H9 (cell line): ENCODE measurements around the gene PLAC9. TPM values are rescaled to one million over a fixed set of nuclear protein-coding genes. Genes with fewer than 3 reads are reported as not detected.

Experiments used
- DNase-seq: peaks from one replicate; pipeline ENCODE4 v3.0.0-alpha.2; 2017
- H2AFZ ChIP-seq: one replicate; pipeline ENCODE4 v1.6.1; 2013; ENCODE audit warnings: mild to moderate bottlenecking, low read length, control low read depth, moderate library complexity
- H2AK5ac ChIP-seq: 2 replicates; pipeline ENCODE4 v1.6.1; 2013; ENCODE audit warnings: low read length, control low read depth, mixed read lengths; ENCODE audit not compliant: insufficient read length
- H2BK120ac ChIP-seq: one replicate; pipeline ENCODE4 v1.6.1; 2013; ENCODE audit warnings: low read depth, mild to moderate bottlenecking, low read length, control low read depth, inconsistent platforms; ENCODE audit not compliant: poor library complexity, severe bottlenecking
- H2BK12ac ChIP-seq: 2 replicates; pipeline ENCODE4 v1.6.1; 2013; ENCODE audit warnings: low read length, control low read depth, mixed read lengths, low read depth; ENCODE audit not compliant: insufficient read length
- H2BK15ac ChIP-seq: 2 replicates; pipeline ENCODE4 v1.6.1; 2013; ENCODE audit warnings: low read depth, low read length, control low read depth
- H2BK20ac ChIP-seq: one replicate; pipeline ENCODE4 v1.6.1; 2013; ENCODE audit warnings: low read depth, mild to moderate bottlenecking, low read length, control low read depth, inconsistent platforms; ENCODE audit not compliant: poor library complexity, severe bottlenecking
- H2BK5ac ChIP-seq: 2 replicates; pipeline ENCODE4 v1.6.1; 2013; ENCODE audit warnings: low read length, control low read depth, mixed read lengths; ENCODE audit not compliant: insufficient read length
- H3K14ac ChIP-seq: 2 replicates; pipeline ENCODE4 v1.6.1; 2013; ENCODE audit warnings: low read length, control low read depth; ENCODE audit not compliant: insufficient read depth
- H3K18ac ChIP-seq: 2 replicates; pipeline ENCODE4 v1.6.1; 2013; ENCODE audit warnings: low read depth, mild to moderate bottlenecking, mixed read lengths, low read length, control low read depth; ENCODE audit not compliant: insufficient read length
- H3K23ac ChIP-seq: 2 replicates; pipeline ENCODE4 v1.6.1; 2013; ENCODE audit warnings: low read length, control low read depth, mixed read lengths, low read depth; ENCODE audit not compliant: insufficient read length
- H3K23me2 ChIP-seq: 2 replicates; pipeline ENCODE4 v1.6.1; 2013; ENCODE audit warnings: low read depth, mild to moderate bottlenecking, mixed read lengths, low read length, control low read depth; ENCODE audit not compliant: insufficient read length, poor library complexity, severe bottlenecking
- H3K27ac ChIP-seq: 2 replicates; pipeline ENCODE4 v1.5.1; 2013; ENCODE audit warnings: low read length, control low read depth, mixed read lengths, low read depth; ENCODE audit not compliant: insufficient read length
- H3K27me3 ChIP-seq: 2 replicates; pipeline ENCODE4 v1.6.1; 2013; ENCODE audit warnings: low read length, control low read depth, inconsistent platforms; ENCODE audit not compliant: insufficient read depth
- H3K4ac ChIP-seq: 2 replicates; pipeline ENCODE4 v1.6.1; 2013; ENCODE audit warnings: low read depth, mild to moderate bottlenecking, control low read depth, inconsistent platforms, low read length, moderate library complexity
- H3K4me1 ChIP-seq: 2 replicates; pipeline ENCODE4 v1.6.1; 2013; ENCODE audit warnings: low read length, control low read depth, inconsistent platforms; ENCODE audit not compliant: insufficient read depth
- H3K4me2 ChIP-seq: 2 replicates; pipeline ENCODE4 v1.6.1; 2013; ENCODE audit warnings: low read length, control low read depth, mixed read lengths; ENCODE audit not compliant: insufficient read length, insufficient read depth
- H3K56ac ChIP-seq: 2 replicates; pipeline ENCODE4 v1.6.1; 2013; ENCODE audit warnings: low read depth, mild to moderate bottlenecking, mixed read lengths, low read length, control low read depth; ENCODE audit not compliant: insufficient read length
- H3K79me1 ChIP-seq: 2 replicates; pipeline ENCODE4 v1.6.1; 2013; ENCODE audit warnings: low read depth, mild to moderate bottlenecking, moderate library complexity, low read length, control low read depth, inconsistent platforms; ENCODE audit not compliant: insufficient read depth, poor library complexity, severe bottlenecking
- H3K79me2 ChIP-seq: 2 replicates; pipeline ENCODE4 v1.6.1; 2013; ENCODE audit warnings: low read length, control low read depth, inconsistent platforms; ENCODE audit not compliant: insufficient read depth
- H3K9ac ChIP-seq: 2 replicates; pipeline ENCODE4 v1.6.1; 2013; ENCODE audit warnings: low read length, control low read depth, mixed read lengths; ENCODE audit not compliant: insufficient read length; ENCODE audit errors: extremely low read depth
- H3K9me3 ChIP-seq: one replicate; pipeline ENCODE4 v1.6.1; 2013; ENCODE audit warnings: low read depth, low read length, inconsistent platforms; ENCODE audit not compliant: control insufficient read depth
- H3T11ph ChIP-seq: one replicate; pipeline ENCODE4 v1.6.1; 2013; ENCODE audit warnings: mild to moderate bottlenecking, low read length, control low read depth, inconsistent platforms
- H4K20me1 ChIP-seq: one replicate; pipeline ENCODE4 v1.6.1; 2013; ENCODE audit not compliant: control insufficient read depth, insufficient read length, insufficient read depth
- H4K5ac ChIP-seq: 2 replicates; pipeline ENCODE4 v1.6.1; 2013; ENCODE audit warnings: low read depth, mild to moderate bottlenecking, mixed read lengths, low read length, control low read depth; ENCODE audit not compliant: insufficient read length
- H4K8ac ChIP-seq: replicated peaks from 2 replicates; pipeline ENCODE4 v1.6.1; 2013; ENCODE audit warnings: low read length, control low read depth, mixed read lengths, low read depth; ENCODE audit not compliant: insufficient read length
- H4K91ac ChIP-seq: 2 replicates; pipeline ENCODE4 v1.6.1; 2013; ENCODE audit warnings: low read depth, mild to moderate bottlenecking, moderate library complexity, mixed read lengths, low read length, control low read depth; ENCODE audit not compliant: insufficient read length
- H3K27ac Mint-ChIP-seq, 3 experiments: 2 replicates in 2 of 3; 3 replicates in 1 of 3; pipeline ENCODE4 v1.8.0; 2020 to 2021; ENCODE audit warnings: mixed read lengths in 3 of 3, mild to moderate bottlenecking in 1 of 3, moderate library complexity in 1 of 3
- H3K27me3 Mint-ChIP-seq: 2 replicates; pipeline ENCODE4 v1.8.0; 2021; ENCODE audit warnings: low read depth, mild to moderate bottlenecking, moderate library complexity, mixed read lengths
- H3K36me3 Mint-ChIP-seq, 3 experiments: 2 replicates in 2 of 3; 3 replicates in 1 of 3; pipeline ENCODE4 v1.8.0; 2020 to 2021; ENCODE audit warnings: low read depth in 3 of 3, mixed read lengths in 3 of 3; ENCODE audit not compliant: insufficient read depth in 1 of 3
- H3K4me1 Mint-ChIP-seq, 2 experiments: 2 replicates each; pipeline ENCODE4 v1.8.0; 2020; ENCODE audit warnings: mixed read lengths in 2 of 2
- H3K4me3 Mint-ChIP-seq, 2 experiments: 2 replicates in 1 of 2; 3 replicates in 1 of 2; pipeline ENCODE4 v1.8.0; 2020 to 2021; ENCODE audit warnings: mild to moderate bottlenecking in 2 of 2, mixed read lengths in 2 of 2, moderate library complexity in 1 of 2
- H3K9me3 Mint-ChIP-seq, 2 experiments: 2 replicates in 1 of 2; 3 replicates in 1 of 2; pipeline ENCODE4 v1.8.0; 2020; ENCODE audit warnings: mild to moderate bottlenecking in 2 of 2, mixed read lengths in 2 of 2, moderate library complexity in 1 of 2
- CTCF ChIP-seq: fragments of 200-600 bp; sonication (generic); conservative IDR thresholded peaks from 3 replicates; pipeline ENCODE4 v1.8.0; 2021; ENCODE audit warnings: antibody characterized with exemption, mild to moderate bottlenecking
- WGBS: extraction: QIAGEN DNeasy Blood & Tissue Kit; methylation state at CpG from one replicate; pipeline ENCODE4 v1.1.7; 2013; ENCODE audit warnings: missing lambda C conversion rate, low lambda C conversion rate, mixed read lengths; ENCODE audit not compliant: insufficient read length; ENCODE audit errors: extremely low coverage; 5-methylcytosine and 5-hydroxymethylcytosine counted together
- total RNA-seq: library from RNA; stranded (reverse); gene quantifications from 2 replicates; pipeline ENCODE4 v1.2.1, GENCODE V29; 2021

Gene PLAC9
- total RNA-seq, 1 experiment from 2014 or later: 4.3 TPM

GRCh38 chr10:80177781-80178636, 45.5 kb downstream of the PLAC9 start:
- Mint-ChIP-seq H3K4me3 (no peak overlapping the region), H3K9me3 (no peaks in the 10 kb centered on the region), H3K27ac (peak overlapping the region in 2 of 3 experiments; percentile 27 to 77; a peak in 3 of 7 replicates), H3K4me1 (peaks cover 9 to 22% of the 10 kb centered on the region in 2 experiments; a peak in 3 of 4 replicates), H3K36me3 (no peaks in the 10 kb centered on the region; a peak in 1 of 7 replicates), H3K27me3 (no peaks in the 10 kb centered on the region)
- Histone ChIP-seq H3K56ac (no peak overlapping the region), H3T11ph (no peak overlapping the region), H3K4ac (no peak overlapping the region), H2BK20ac (no peak overlapping the region), H3K14ac (no peak overlapping the region; the same call in 1 of the 2 replicates), H4K91ac (no peak overlapping the region), H3K4me1 (no peaks in the 10 kb centered on the region), H2AK5ac (no peak overlapping the region), H2BK12ac (no peak overlapping the region), H2AFZ (no peak overlapping the region), H3K4me2 (no peak overlapping the region), H4K20me1 (no peaks in the 10 kb centered on the region), H3K18ac (no peak overlapping the region), H2BK120ac (no peak overlapping the region), H2BK15ac (no peak overlapping the region), H2BK5ac (no peak overlapping the region), H3K27me3 (no peaks in the 10 kb centered on the region), H4K5ac (no peak overlapping the region), H3K9ac (no peak overlapping the region), H3K23ac (no peak overlapping the region), H3K9me3 (no peaks in the 10 kb centered on the region), H3K79me1 (no peaks in the 10 kb centered on the region), H4K8ac (no peak overlapping the region), H3K79me2 (no peaks in the 10 kb centered on the region), H3K23me2 (no peaks in the 10 kb centered on the region), H3K27ac (no peak overlapping the region)
- WGBS: no CpG with 5 or more reads among the region's 12 CpGs
- no peak for DNase-seq
- no peak for TF ChIP-seq CTCF
